HFF-Myc (cell line): Measurements from ENCODE around the gene TMEM33.

Source experiments
- DNase-seq: peaks from one replicate; pipeline ENCODE4 v3.0.0-alpha.2; 2011; ENCODE audit warnings: low read depth; ENCODE audit errors: extremely low read depth
- H3K4me3 ChIP-seq: replicated peaks from 2 replicates; pipeline ENCODE4 v1.5.1; 2011; ENCODE audit warnings: low read depth, mild to moderate bottlenecking, control low read depth, low read length
- TF ChIP-seq, protein P1 (sequence below): IDR thresholded peaks from 2 replicates; pipeline ENCODE4 v1.5.1; 2012; ENCODE audit warnings: mild to moderate bottlenecking, low read depth, low read length, control low read depth; ENCODE audit errors: missing control alignments

TMEM33 gene, protein sequence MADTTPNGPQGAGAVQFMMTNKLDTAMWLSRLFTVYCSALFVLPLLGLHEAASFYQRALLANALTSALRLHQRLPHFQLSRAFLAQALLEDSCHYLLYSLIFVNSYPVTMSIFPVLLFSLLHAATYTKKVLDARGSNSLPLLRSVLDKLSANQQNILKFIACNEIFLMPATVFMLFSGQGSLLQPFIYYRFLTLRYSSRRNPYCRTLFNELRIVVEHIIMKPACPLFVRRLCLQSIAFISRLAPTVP

DNA sequence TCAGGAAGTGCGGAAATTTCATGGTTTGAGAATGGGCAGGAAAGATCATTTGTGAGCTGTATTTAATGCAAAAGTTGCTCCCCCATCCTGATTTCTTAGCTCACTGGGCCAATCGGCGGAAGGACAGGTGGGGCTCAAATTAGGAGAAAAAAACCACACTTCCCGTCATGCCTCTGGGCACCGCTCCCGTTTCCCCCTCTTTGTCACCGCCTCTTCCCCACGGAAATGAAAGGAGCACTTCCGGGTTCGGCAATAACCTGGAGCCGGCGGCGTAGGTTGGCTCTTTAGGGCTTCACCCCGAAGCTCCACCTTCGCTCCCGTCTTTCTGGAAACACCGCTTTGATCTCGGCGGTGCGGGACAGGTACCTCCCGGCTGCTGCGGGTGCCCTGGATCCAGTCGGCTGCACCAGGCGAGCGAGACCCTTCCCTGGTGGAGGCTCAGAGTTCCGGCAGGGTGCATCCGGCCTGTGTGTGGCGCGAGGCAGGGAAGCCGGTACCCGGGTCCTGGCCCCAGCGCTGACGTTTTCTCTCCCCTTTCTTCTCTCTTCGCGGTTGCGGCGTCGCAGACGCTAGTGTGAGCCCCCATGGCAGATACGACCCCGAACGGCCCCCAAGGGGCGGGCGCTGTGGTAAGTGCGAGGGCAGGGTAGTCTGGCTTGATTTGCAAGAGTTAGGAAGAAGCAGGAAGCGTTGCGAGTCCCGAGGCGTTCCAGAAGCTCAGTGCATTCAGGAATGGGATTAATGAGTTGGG, at the start of gene TMEM33:
TSS of gene TMEM33 (plus strand) at position 529 of the 751 bp plus-strand sequence. CDS start at position 585, 56 bp downstream.
- TF ChIP-seq, protein P1, sequence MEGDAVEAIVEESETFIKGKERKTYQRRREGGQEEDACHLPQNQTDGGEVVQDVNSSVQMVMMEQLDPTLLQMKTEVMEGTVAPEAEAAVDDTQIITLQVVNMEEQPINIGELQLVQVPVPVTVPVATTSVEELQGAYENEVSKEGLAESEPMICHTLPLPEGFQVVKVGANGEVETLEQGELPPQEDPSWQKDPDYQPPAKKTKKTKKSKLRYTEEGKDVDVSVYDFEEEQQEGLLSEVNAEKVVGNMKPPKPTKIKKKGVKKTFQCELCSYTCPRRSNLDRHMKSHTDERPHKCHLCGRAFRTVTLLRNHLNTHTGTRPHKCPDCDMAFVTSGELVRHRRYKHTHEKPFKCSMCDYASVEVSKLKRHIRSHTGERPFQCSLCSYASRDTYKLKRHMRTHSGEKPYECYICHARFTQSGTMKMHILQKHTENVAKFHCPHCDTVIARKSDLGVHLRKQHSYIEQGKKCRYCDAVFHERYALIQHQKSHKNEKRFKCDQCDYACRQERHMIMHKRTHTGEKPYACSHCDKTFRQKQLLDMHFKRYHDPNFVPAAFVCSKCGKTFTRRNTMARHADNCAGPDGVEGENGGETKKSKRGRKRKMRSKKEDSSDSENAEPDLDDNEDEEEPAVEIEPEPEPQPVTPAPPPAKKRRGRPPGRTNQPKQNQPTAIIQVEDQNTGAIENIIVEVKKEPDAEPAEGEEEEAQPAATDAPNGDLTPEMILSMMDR: no peak
- DNase-seq: peak; percentile 63
- peak within 1 kb of the TSS; percentile 95 for H3K4me3 ChIP-seq

DNA sequence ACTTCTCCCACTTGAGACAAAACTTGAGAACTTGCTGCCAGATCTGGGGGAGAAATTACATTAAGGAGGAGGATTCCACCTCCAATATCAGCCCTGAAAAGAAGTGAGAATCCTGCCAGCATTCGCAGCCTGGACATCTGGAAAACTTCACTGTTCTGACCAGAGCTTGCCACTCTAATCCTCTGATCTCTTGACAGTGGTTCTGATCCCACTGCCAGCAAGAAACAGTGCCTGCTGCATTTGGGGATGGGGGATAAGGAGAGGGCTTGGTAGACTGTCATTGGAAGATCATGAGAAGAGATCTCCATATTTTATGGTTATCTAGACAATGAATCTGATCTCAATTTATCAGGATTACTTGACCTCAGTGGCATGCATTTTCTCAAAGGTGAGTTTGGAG, 49.8 kb upstream of the TMEM33 start:
- no peak for DNase-seq
- H3K4me3 ChIP-seq: no peak overlapping the region
- TF ChIP-seq, protein P1: no peak

DNA sequence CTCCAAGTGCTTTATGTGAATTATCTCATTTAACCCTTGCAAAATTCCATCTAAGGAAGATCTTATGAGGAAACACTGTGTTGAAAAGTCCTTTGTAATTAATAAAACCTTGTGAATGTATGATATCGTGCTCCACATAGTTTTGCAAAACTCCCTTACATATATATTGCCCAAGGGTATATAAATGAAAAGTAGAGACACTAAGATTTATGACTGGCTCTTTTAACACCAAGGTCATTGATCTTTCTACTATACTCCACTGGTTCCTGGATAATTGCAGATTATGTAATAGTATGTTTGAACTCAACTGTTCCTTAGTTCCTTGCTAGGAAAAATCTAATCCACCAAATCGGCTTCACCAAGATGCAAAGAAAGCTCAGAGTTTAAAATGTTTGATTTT, 48.0 kb upstream of the TMEM33 start:
- no peak for DNase-seq
- TF ChIP-seq, protein P1: no peak

DNA sequence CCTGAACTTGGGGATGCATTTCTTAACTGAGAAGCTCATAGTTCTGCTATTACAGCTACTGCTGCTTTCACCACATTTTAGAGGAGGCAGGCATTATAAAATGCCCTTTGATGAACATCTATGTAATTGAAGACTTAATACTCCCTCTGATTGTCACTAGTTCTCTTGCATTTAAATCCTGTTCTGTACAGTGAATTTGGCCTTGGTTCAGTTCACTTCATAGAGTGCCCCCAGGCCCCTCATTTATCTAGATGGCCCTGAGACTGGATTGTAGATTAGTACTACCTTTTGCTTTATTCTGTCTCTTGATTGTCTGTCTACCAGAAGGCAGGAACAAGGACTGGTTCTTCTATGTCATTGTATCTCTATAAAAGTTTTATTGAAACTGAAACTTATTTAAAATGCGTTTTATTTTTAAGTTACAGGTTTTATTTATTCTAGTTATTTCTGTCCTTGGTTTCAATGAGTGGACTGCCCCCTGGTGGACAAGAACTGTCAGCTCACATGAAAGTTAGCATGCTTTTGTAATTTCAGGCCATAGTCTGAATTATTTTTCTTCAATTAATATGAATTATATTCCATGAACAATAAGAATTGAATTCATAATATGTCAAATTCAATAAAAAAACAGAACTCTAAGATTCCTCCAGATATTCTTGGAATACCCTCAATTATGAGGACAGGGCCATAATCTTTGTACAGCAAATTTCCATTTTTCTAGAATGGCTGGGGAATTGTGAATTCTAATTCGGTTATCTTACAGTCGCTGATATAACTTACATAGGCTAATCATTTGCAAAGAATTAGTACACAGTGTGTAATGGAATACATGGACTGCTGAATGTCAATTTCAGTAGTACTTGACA, 47.2 kb upstream of the TMEM33 start:
- peak; percentile 29 for DNase-seq
- TF ChIP-seq, protein P1: peak; percentile 85
- no peak overlapping the region for H3K4me3 ChIP-seq

More for the DNA sequence above, 48.0 kb upstream of the TMEM33 start:
- H3K4me3 ChIP-seq: no peak overlapping the region

DNA sequence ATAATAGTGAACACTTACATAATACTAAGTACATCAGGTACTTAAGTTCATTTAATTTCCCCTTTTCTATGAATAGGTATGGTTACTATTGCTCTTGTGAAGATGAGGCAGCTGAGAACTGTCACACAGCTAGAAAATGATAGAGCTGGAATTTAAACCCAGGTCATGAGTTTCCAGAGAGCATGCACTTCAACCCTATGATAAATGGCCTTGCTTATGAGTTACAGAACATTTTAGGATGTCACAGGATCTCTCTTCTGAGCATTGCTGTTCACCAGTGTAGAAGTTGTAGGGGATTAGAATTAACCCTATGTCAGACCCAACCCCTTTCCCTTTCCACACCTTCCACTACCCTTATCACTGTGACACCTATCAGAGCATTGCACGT, 46.5 kb upstream of the TMEM33 start:
- no peak for DNase-seq
- TF ChIP-seq, protein P1: no peak
- H3K4me3 ChIP-seq: no peak overlapping the region

DNA sequence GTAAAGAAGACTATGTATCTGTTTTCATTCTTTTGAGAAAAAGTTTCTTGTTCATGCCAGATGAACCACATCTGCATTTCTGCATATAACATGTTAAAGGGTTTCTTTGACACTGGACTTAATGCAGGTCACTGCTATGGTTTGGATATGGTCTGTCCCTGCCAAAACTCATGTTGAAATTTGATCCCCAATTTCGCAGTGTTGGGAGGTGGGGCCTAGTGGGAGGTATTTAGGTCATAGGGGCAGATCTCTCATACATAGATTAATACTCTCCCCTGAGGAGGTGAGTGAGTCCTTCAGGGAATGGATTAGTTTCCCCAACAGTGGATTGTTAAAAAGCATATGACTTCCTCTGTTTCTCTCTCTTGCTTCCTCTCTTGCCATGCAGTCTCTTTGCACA, 45.9 kb upstream of the TMEM33 start:
- no peak overlapping the region for H3K4me3 ChIP-seq
- TF ChIP-seq, protein P1: no peak
- DNase-seq: no peak
